Placental pericyte (primary cell): ENCODE results near the gene TYROBP. TPM values are rescaled to one million over a fixed set of nuclear protein-coding genes. Genes with fewer than 3 reads are reported as not detected.

Experiments used
- small RNA-seq: library from RNA; depleted of rRNA; stranded (forward); fragments of <200 nt; gene quantifications from one replicate; pipeline ENCODE3, GENCODE V24; 2012; ENCODE audit warnings: low replicate concordance
- total RNA-seq: library from RNA; depleted of rRNA; stranded (reverse); fragments of >200 nt; gene quantifications from 2 replicates; pipeline ENCODE4 v1.2.3, GENCODE V29; 2012

TYROBP gene
- not detected in 2 replicates for total RNA-seq

DNA sequence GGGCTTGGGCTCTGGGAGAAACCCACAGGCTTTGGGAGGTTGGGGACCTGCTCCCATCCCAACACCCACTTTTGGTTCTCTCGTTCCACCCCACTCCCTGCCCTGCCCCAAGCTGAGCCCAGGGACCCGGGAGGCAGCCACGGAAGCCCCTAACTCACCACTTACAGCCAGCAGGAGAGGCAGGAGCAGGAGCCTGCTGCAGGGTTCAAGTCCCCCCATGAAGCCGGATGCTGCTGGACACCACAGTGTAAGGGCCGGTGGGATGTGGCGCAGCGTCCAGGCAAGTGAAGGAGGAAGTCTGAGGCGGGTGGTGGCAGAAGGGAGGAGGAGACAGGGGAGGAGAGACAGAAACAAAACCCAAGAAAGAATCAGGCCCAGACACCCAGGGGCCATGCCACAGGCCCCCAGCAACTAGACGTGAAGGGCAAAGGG lies at the start of gene TYROBP:
Gene TYROBP (minus strand): TSS at position 286 of the 432 bp plus-strand sequence. CDS start 67 bp downstream, at position 219.

DNA sequence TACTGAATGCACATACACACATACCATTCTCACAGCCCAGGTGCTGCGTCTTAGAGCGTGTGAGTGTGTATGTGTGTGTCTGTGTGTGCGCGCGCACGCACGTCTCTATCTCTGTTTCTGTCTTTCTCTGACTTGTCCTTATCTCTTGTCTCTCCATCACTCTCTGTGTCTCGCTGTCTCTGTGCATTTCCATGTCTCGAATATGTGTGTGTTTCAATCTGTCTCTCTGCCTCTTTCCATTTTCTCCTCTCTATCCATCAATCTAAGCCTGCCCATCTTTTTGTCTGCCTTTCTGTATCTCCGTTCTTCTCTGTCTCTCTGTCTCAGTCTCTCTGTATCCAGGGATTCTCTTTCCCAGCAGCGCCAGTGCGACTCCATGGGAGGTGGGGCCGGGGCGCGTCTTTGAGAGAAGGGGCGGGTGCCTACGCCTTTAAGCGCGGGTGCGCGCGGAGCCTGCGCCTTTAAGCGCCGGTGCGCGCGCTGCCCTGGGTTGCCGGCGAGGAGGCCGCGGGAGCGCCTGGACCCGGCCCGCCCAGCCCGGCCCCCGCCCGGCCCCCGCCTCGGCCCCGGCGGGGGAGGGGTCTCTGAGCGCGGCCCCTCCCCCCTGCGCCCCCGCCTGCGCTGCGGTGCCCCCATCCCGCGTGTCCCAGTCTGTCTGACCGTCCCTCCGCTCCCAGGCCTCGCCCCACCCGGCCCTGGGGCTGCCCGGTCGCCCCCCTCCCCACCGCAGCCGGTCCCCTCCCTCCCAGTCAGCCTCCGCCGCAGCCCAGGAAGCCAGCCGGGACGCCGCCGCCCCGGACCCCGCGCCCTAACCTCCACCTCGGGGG lies 28.0 kb upstream of the TYROBP start, which contains the start of gene LRFN3:
Gene LRFN3 (plus strand): TSS at position 464 of the 827 bp plus-strand sequence. CDS start 3,052 bp downstream, outside the sequence.

GRCh38 chr19:35901854-35902661 lies 6.0 kb downstream of the TYROBP start, which contains the start of gene HCST:
HCST (plus strand) TSS chr19:35902529; CDS start chr19:35902594, 65 bp downstream.

DNA sequence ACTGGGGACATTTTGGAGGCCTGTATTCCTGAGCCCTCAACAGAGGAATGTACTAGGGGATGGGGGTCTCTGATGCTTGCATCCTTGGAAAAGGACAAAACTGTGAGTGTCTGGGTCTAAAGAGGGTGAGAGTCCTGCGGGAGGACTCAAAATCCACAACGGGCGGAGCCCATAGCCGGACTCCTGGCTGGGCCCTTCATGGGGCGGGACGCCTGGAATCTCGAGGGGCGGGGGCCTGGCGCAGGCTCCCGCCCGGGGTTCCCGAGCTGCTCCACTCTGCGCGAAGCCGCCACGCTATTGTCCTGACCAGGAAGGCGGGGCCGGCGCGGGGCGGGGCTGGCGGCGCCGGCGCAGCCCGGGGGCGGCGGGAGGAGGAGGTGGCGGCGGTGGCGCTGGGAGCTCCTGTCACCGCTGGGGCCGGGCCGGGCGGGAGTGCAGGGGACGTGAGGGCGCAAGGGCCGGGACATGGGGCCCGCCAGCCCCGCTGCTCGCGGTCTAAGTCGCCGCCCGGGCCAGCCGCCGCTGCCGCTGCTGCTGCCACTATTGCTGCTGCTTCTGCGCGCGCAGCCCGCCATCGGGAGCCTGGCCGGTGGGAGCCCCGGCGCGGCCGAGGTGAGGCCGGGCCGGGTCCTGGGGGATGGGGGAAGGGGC lies 39.8 kb downstream of the TYROBP start, which contains the start of gene APLP1:
Gene APLP1 (plus strand): TSS at position 403 of the 651 bp plus-strand sequence. CDS start 63 bp downstream, at position 466.

GRCh38 chr19:35856546-35857149 lies 51.4 kb downstream of the TYROBP start, which contains the start of gene KIRREL2:
KIRREL2 (plus strand) TSS chr19:35856911; CDS start chr19:35857120, 209 bp downstream.

Small RNAs within 50 kb of the gene (small RNA-seq; reads per million reads assigned to genes)
- gene AF038458.1: not detected
- gene RN7SL402P: not detected

Other genes starting within 250 kb of the TYROBP start
- gene UPK1A, start 241.8 kb downstream of the TYROBP start, total RNA-seq: not detected in 2 replicates
- not detected in 2 replicates for gene ZBTB32, start 203.7 kb downstream of the TYROBP start, total RNA-seq
- gene KMT2B, start 190.3 kb downstream of the TYROBP start, total RNA-seq: 10.0 and 14.7 TPM in 2 replicates
- gene IGFLR1, start 165.8 kb downstream of the TYROBP start, total RNA-seq: 0.66 and 1.9 TPM in 2 replicates
- 5.3 and 15.3 TPM in 2 replicates for gene U2AF1L4, start 162.9 kb downstream of the TYROBP start, total RNA-seq
- 10.9 and 12.0 TPM in 2 replicates for gene PSENEN, start 162.6 kb downstream of the TYROBP start, total RNA-seq
- gene LIN37, start 159.7 kb downstream of the TYROBP start, total RNA-seq: 17.9 and 29.1 TPM in 2 replicates
- gene HSPB6, start 151.3 kb downstream of the TYROBP start, total RNA-seq: 11.6 and 22.3 TPM in 2 replicates
- 10.9 and 17.6 TPM in 2 replicates for gene PROSER3, start 150.1 kb downstream of the TYROBP start, total RNA-seq
- 2.2 and 5.0 TPM in 2 replicates for gene ARHGAP33, start 132.7 kb downstream of the TYROBP start, total RNA-seq
- not detected in 2 replicates for gene PRODH2, start 95.5 kb downstream of the TYROBP start, total RNA-seq
- gene NPHS1, start 55.8 kb downstream of the TYROBP start, total RNA-seq: not detected in 2 replicates
- gene KIRREL2, start 51.4 kb downstream of the TYROBP start, total RNA-seq: not detected in 2 replicates
- 2.0 and 2.1 TPM in 2 replicates for gene APLP1, start 39.7 kb downstream of the TYROBP start, total RNA-seq
- 5.3 and 6.4 TPM in 2 replicates for gene NFKBID, start 7.8 kb downstream of the TYROBP start, total RNA-seq
- gene HCST, start 5.8 kb downstream of the TYROBP start, total RNA-seq: 0.44 and 0.86 TPM in 2 replicates
- gene LRFN3, start 28.1 kb upstream of the TYROBP start, total RNA-seq: 5.3 and 7.2 TPM in 2 replicates
- gene SDHAF1, start 86.9 kb upstream of the TYROBP start, total RNA-seq: 12.0 and 17.3 TPM in 2 replicates
- gene SYNE4, start 100.5 kb upstream of the TYROBP start, total RNA-seq: 0.14 TPM in 1 of 2 replicates, not detected in the other
- 14.0 and 20.2 TPM in 2 replicates for gene ALKBH6, start 105.9 kb upstream of the TYROBP start, total RNA-seq
- gene CLIP3, start 124.6 kb upstream of the TYROBP start, total RNA-seq: 7.0 and 22.8 TPM in 2 replicates
- 2.6 and 3.1 TPM in 2 replicates for gene THAP8, start 146.0 kb upstream of the TYROBP start, total RNA-seq
- gene WDR62, start 146.6 kb upstream of the TYROBP start, total RNA-seq: 0.66 and 17.5 TPM in 2 replicates
- not detected in 2 replicates for gene OVOL3, start 202.8 kb upstream of the TYROBP start, total RNA-seq
- gene POLR2I, start 206.6 kb upstream of the TYROBP start, total RNA-seq: 25.9 and 34.1 TPM in 2 replicates
- gene TBCB, start 207.2 kb upstream of the TYROBP start, total RNA-seq: 121 and 180 TPM in 2 replicates
- 238 and 293 TPM in 2 replicates for gene CAPNS1, start 231.8 kb upstream of the TYROBP start, total RNA-seq
- gene COX7A1, start 244.2 kb upstream of the TYROBP start, total RNA-seq: 0.88 and 11.7 TPM in 2 replicates